ENCODE results near the gene ARHGEF10L. TPM values are rescaled to one million over a fixed set of nuclear protein-coding genes. Genes with fewer than 3 reads are reported as not detected.

The ARHGEF10L gene
- total RNA-seq, 2 donors from 2014 or later: 81.4 to 93.1 TPM

DNA sequence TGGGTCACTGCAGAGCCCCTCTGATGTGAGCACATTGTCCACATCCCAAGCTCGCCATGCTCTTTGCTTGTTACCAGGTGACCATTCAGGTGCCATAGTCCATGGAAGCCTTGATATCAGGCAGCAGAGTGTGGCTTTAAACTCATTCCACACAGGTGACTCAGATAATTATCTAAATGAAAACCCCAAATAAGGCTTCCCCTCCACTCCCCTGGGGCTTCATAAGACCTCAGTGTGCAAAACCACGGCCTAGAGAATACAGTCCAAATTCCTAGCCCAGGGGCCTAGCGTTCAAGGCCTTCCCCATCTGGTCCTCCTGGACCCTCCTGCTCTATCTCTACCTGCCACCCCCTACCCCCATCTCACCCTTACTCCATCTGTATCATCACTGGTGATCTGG lies 97.1 kb downstream of the ARHGEF10L start:
- WGBS, 2 donors: 84 to 88% methylated on average over 2 to 3 of the region's 3 CpGs
- no peak overlapping the region for H3K4me3 ChIP-seq
- TF ChIP-seq, protein P1, sequence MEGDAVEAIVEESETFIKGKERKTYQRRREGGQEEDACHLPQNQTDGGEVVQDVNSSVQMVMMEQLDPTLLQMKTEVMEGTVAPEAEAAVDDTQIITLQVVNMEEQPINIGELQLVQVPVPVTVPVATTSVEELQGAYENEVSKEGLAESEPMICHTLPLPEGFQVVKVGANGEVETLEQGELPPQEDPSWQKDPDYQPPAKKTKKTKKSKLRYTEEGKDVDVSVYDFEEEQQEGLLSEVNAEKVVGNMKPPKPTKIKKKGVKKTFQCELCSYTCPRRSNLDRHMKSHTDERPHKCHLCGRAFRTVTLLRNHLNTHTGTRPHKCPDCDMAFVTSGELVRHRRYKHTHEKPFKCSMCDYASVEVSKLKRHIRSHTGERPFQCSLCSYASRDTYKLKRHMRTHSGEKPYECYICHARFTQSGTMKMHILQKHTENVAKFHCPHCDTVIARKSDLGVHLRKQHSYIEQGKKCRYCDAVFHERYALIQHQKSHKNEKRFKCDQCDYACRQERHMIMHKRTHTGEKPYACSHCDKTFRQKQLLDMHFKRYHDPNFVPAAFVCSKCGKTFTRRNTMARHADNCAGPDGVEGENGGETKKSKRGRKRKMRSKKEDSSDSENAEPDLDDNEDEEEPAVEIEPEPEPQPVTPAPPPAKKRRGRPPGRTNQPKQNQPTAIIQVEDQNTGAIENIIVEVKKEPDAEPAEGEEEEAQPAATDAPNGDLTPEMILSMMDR (IDR thresholded peaks at IDR 0.05): no peak
- TF ChIP-seq POLR2A (IDR thresholded peaks at IDR 0.05): no peak
- no peaks in the 10 kb centered on the region for H3K27me3 ChIP-seq
- intact Hi-C loops (cut with DNase I): no loop called here
- H3K9me3 ChIP-seq: no peaks in the 10 kb centered on the region
- DNase-seq: no peak
- no peaks in the 10 kb centered on the region for H3K4me1 ChIP-seq
- H3K36me3 ChIP-seq (replicated peaks in 1 of 2; ENCODE audit: insufficient read depth in 1 of 2, low read depth in 2 of 2): peaks cover 23 to 64% of the 10 kb centered on the region in 2 donors
- H3K27ac ChIP-seq: no peak overlapping the region
- ATAC-seq: no peak

DNA sequence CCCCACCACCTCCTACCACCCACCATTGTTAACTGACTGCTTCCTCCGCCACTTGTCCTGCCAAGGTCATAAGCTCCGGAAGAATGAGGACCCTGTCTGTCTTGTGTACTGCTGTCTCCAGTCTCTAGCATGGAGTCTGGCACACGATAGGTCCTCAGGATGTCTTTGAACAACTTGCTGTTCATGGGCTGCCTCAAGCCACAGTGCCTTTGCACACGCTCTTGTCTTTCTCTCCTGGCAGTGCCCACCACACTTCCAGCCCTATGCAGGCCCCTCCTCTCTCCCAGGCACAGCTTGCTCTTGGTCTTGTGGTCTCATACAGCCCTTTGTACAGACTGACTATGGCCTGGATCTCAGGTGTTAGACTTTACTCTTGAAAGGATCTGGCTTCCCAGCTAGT lies 97.6 kb downstream of the ARHGEF10L start:
- TF ChIP-seq, protein P1 (IDR thresholded peaks at IDR 0.05): no peak
- no peak for TF ChIP-seq POLR2A (IDR thresholded peaks at IDR 0.05)
- DNase-seq (no peak), ATAC-seq (no peak)
- Histone ChIP-seq H3K9me3 (no peaks in the 10 kb centered on the region), H3K36me3 (replicated peaks in 1 of 2; ENCODE audit: insufficient read depth in 1 of 2, low read depth in 2 of 2) (peaks cover 23 to 61% of the 10 kb centered on the region in 2 donors), H3K4me1 (no peaks in the 10 kb centered on the region), H3K27ac (no peak overlapping the region), H3K4me3 (no peak overlapping the region), H3K27me3 (no peaks in the 10 kb centered on the region)
- intact Hi-C loops (cut with DNase I): no loop called here
- WGBS, 2 donors: 83 to 95% methylated on average over 4 of the region's 4 CpGs

DNA sequence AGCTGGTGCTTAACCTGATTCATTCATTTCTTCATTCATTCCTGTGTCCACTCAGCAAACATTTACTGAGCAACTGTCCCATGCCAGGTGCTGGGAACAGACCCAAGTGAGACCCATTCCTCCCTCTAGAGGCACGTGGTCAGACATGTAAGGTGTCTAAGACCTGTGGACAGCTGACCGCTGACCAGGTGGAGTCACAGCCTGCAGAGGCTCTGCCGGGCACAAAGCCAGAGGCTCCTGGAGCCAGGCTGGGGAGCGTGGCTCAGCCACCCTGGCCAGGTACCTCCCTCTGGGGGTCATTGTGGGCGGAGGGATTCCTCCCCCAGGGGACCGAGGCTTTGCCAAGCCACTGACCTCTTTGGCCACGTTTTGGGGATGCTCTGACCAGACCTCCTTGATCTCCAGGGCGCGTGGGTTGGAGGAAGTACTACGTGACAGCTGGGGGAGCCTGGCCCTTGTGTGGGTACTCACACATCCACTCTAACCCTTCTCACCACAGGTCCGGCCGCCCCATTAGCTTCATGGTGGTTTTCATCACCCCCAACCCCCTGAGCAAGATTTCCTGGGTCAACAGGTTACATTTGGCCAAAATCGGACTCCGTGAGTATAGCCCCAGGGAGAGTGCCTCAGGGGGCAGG lies 100.3 kb downstream of the ARHGEF10L start:
- Histone ChIP-seq H3K27me3 (no peaks in the 10 kb centered on the region), H3K36me3 (replicated peaks in 1 of 2; ENCODE audit: insufficient read depth in 1 of 2, low read depth in 2 of 2) (peaks cover 23 to 54% of the 10 kb centered on the region in 2 donors), H3K4me3 (no peak overlapping the region), H3K9me3 (no peaks in the 10 kb centered on the region), H3K4me1 (no peaks in the 10 kb centered on the region), H3K27ac (no peak overlapping the region)
- TF ChIP-seq POLR2A (IDR thresholded peaks at IDR 0.05): no peak
- TF ChIP-seq, protein P1 (IDR thresholded peaks at IDR 0.05): no peak
- no peak for DNase-seq
- intact Hi-C loops (cut with DNase I): no loop called here
- no peak for ATAC-seq
- 75 to 85% methylated on average over 3 to 14 of the region's 14 CpGs for WGBS, 2 donors

DNA sequence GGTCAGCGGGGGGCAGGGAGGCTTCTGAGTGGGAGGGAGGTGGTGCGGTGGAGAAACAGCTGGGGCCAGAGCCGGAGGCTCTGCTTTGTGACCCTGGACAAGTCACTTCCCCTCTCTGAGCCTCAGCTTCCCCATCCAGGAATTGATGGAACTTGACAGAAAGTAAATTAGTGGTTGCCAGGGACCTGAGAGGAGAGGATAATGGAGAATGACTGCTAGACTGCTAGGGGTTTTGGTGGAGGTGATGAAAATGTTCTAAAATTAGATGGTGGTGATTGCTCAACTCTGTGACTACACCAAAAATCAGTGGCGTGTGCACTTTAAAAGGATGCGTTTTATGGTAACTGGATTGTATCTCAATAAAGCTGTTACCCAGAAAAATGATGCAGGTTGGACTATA lies 100.9 kb downstream of the ARHGEF10L start:
- no peaks in the 10 kb centered on the region for H3K9me3 ChIP-seq
- H3K36me3 ChIP-seq (replicated peaks in 1 of 2; ENCODE audit: insufficient read depth in 1 of 2, low read depth in 2 of 2): peaks cover 23 to 48% of the 10 kb centered on the region in 2 donors
- DNase-seq: no peak
- no peak for TF ChIP-seq POLR2A (IDR thresholded peaks at IDR 0.05)
- TF ChIP-seq, protein P1 (IDR thresholded peaks at IDR 0.05): no peak
- H3K27ac ChIP-seq: no peak overlapping the region
- no peak overlapping the region for H3K4me3 ChIP-seq
- no peaks in the 10 kb centered on the region for H3K4me1 ChIP-seq
- intact Hi-C loops (cut with DNase I): no loop called here
- WGBS, 2 donors: 76 to 82% methylated on average over 5 of the region's 5 CpGs
- no peak for ATAC-seq
- H3K27me3 ChIP-seq: no peaks in the 10 kb centered on the region

DNA sequence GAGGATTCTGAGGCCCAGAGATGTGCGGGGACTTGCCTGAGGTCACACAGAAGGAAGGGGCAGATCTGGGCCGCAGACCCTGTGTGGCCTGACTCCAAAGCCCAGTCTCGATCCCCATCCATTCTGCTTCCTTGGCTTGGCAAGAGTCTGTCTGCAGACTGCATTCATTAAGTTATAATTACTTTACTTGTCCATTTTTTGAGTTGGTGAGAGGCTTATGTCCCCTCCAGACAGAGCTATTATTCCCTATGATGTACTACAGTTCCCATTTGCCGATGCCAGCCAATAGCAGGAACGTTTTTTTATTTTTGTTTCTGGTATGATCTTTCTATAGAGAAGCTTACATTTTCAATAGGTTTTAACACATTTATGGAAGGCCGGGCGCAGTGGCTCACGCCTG lies 101.5 kb downstream of the ARHGEF10L start:
- Histone ChIP-seq H3K4me3 (no peak overlapping the region), H3K27ac (no peak overlapping the region), H3K36me3 (replicated peaks in 1 of 2; ENCODE audit: insufficient read depth in 1 of 2, low read depth in 2 of 2) (peaks cover 23 to 46% of the 10 kb centered on the region in 2 donors), H3K4me1 (no peaks in the 10 kb centered on the region), H3K27me3 (no peaks in the 10 kb centered on the region), H3K9me3 (no peaks in the 10 kb centered on the region)
- 88 to 90% methylated on average over 8 of the region's 8 CpGs for WGBS, 2 donors
- TF ChIP-seq, protein P1 (IDR thresholded peaks at IDR 0.05): no peak
- no peak for TF ChIP-seq POLR2A (IDR thresholded peaks at IDR 0.05)
- no peak for ATAC-seq
- intact Hi-C loops (cut with DNase I): no loop called here
- no peak for DNase-seq
